ENCODE measurements around the gene UNC5CL. TPM values are rescaled to one million over a fixed set of nuclear protein-coding genes. Genes with fewer than 3 reads are reported as not detected.

UNC5CL gene
- total and polyA plus RNA-seq, 2 donors (not counting 1 experiment from before 2014, with no cell fraction given): 4.5 to 4.7 TPM

- H3K27ac Mint-ChIP-seq: no peak overlapping the region
- 100% methylated on average over 2 of the region's 2 CpGs for WGBS (ENCODE audit: insufficient coverage)
These were observed 8.3 kb upstream of the UNC5CL start for GRCh38 chr6:41047306-41047705.

DNA sequence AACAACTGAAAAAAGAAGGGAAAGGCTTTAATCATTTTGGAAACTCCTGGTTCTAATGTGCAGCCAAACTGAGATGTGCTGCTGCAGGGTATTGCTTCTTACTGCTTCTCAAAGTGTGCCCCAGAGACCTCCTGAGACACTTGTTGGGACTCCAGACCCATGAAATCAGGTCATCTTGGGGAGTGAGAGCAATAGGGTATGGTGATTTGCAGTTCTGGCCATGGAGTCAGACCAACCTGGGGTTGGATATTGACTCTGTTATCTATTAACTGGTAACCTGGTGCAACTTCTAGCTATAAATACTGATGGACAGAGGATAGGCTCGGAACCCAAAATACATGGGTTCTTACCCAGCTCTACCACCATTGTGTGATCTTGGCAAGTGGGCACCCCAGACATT, 7.1 kb upstream of the UNC5CL start:
- H3K4me2 ChIP-seq (replicated peaks; ENCODE audit: low read depth, low read length, poor library complexity, severe bottlenecking): no peak overlapping the region
- Mint-ChIP-seq H3K9me3 (ENCODE audit: insufficient read depth) (no peaks in the 10 kb centered on the region), H3K4me3 (no peak overlapping the region), H3K27me3 (no peaks in the 10 kb centered on the region), H3K27ac (no peak overlapping the region), H3K4me1 (peaks cover 2% of the 10 kb centered on the region)
- H3K36me3 ChIP-seq (replicated peaks in 1 of 2; ENCODE audit: control extremely low read depth in 1 of 2, control insufficient read depth in 1 of 2, extremely low read depth in 1 of 2, insufficient read depth in 2 of 2, low read length in 1 of 2): peaks cover 0 to 5% of the 10 kb centered on the region in 2 experiments
- no peak overlapping the region for H3K4me3 ChIP-seq (ENCODE audit: control extremely low read depth in 1 of 5, extremely low read depth in 1 of 5, insufficient read depth in 1 of 5, low read depth in 2 of 5, low read length in 4 of 5)
- no CpG with 5 or more reads among the region's 1 CpG for WGBS (ENCODE audit: insufficient coverage)
- TF ChIP-seq CTCF (IDR thresholded peaks at IDR 0.05): no peak
- no peak for TF ChIP-seq EZH2 (IDR thresholded peaks at IDR 0.05; ENCODE audit: borderline replicate concordance, insufficient read depth, low read depth, low read length, poor library complexity, severe bottlenecking)
- DNase-seq (no peak), ATAC-seq (ENCODE audit: low read depth) (no peak)
- intact Hi-C loops (cut with micrococcal nuclease): no loop called here
- H3K4me1 ChIP-seq (ENCODE audit: control insufficient read depth in 2 of 2, insufficient read depth in 2 of 2, low read length in 2 of 2): no peaks in the 10 kb centered on the region
- POLR2A ChIA-PET: no interaction called here
- H3K27ac ChIP-seq (ENCODE audit: low read length in 2 of 2): no peak overlapping the region
- H3K9me3 ChIP-seq (ENCODE audit: control extremely low read depth in 1 of 3, control insufficient read depth in 2 of 3, insufficient read depth in 1 of 3, low read length in 2 of 3): no peaks in the 10 kb centered on the region
- no peak overlapping the region for H2AFZ ChIP-seq (ENCODE audit: insufficient read depth, low read depth, low read length, poor library complexity, severe bottlenecking)
- no peaks in the 10 kb centered on the region for H3K79me2 ChIP-seq (ENCODE audit: control insufficient read depth, insufficient read depth, low read length)
- no peaks in the 10 kb centered on the region for H3K27me3 ChIP-seq (replicated peaks in 1 of 4; ENCODE audit: control extremely low read depth in 1 of 4, control insufficient read depth in 3 of 4, insufficient read depth in 4 of 4, low read length in 3 of 4)
- CTCF ChIA-PET: interaction anchor here (0.9 to 1.7 kb wide), 5 partner anchors 9 to 41 kb away, joined by 3 to 9 read pairs (median 4); no protein-coding TSS in a partner anchor
- H4K20me1 ChIP-seq (ENCODE audit: control insufficient read depth, insufficient read depth, low read length, poor library complexity, severe bottlenecking): no peaks in the 10 kb centered on the region
- H3K9ac ChIP-seq (ENCODE audit: low read length): no peak overlapping the region

More at GRCh38 chr6:41047306-41047705, 8.3 kb upstream of the UNC5CL start:
- Histone ChIP-seq H4K20me1 (ENCODE audit: control insufficient read depth, insufficient read depth, low read length, poor library complexity, severe bottlenecking) (no peaks in the 10 kb centered on the region), H2AFZ (ENCODE audit: insufficient read depth, low read depth, low read length, poor library complexity, severe bottlenecking) (no peak overlapping the region), H3K36me3 (replicated peaks in 1 of 2; ENCODE audit: control extremely low read depth in 1 of 2, control insufficient read depth in 1 of 2, extremely low read depth in 1 of 2, insufficient read depth in 2 of 2, low read length in 1 of 2) (peaks cover 0 to 3% of the 10 kb centered on the region in 2 experiments), H3K27me3 (replicated peaks in 1 of 4; ENCODE audit: control extremely low read depth in 1 of 4, control insufficient read depth in 3 of 4, insufficient read depth in 4 of 4, low read length in 3 of 4) (no peaks in the 10 kb centered on the region), H3K4me3 (ENCODE audit: control extremely low read depth in 1 of 5, extremely low read depth in 1 of 5, insufficient read depth in 1 of 5, low read depth in 2 of 5, low read length in 4 of 5) (no peak overlapping the region), H3K9me3 (ENCODE audit: control extremely low read depth in 1 of 3, control insufficient read depth in 2 of 3, insufficient read depth in 1 of 3, low read length in 2 of 3) (no peaks in the 10 kb centered on the region), H3K79me2 (ENCODE audit: control insufficient read depth, insufficient read depth, low read length) (no peaks in the 10 kb centered on the region), H3K4me2 (replicated peaks; ENCODE audit: low read depth, low read length, poor library complexity, severe bottlenecking) (no peak overlapping the region), H3K27ac (ENCODE audit: low read length in 2 of 2) (no peak overlapping the region), H3K4me1 (ENCODE audit: control insufficient read depth in 2 of 2, insufficient read depth in 2 of 2, low read length in 2 of 2) (peaks cover 11 to 12% of the 10 kb centered on the region in 2 donors), H3K9ac (ENCODE audit: low read length) (no peak overlapping the region)
- no peak for DNase-seq
- peaks cover 14% of the 10 kb centered on the region for H3K4me1 Mint-ChIP-seq
- ATAC-seq (ENCODE audit: low read depth): no peak
- ChIA-PET POLR2A (no interaction called here), CTCF (interaction anchor here (1.6 to 1.7 kb wide), 3 partner anchors 10 to 42 kb away, joined by 3 to 9 read pairs (median 8); no protein-coding TSS in a partner anchor)
- no peak overlapping the region for H3K4me3 Mint-ChIP-seq
- no peaks in the 10 kb centered on the region for H3K9me3 Mint-ChIP-seq (ENCODE audit: insufficient read depth)
- intact Hi-C loops (cut with micrococcal nuclease): no loop called here
- no peaks in the 10 kb centered on the region for H3K27me3 Mint-ChIP-seq
- no peak for TF ChIP-seq CTCF (IDR thresholded peaks at IDR 0.05)
